ENCODE results near the gene EFNA4.

The EFNA4 gene

DNA sequence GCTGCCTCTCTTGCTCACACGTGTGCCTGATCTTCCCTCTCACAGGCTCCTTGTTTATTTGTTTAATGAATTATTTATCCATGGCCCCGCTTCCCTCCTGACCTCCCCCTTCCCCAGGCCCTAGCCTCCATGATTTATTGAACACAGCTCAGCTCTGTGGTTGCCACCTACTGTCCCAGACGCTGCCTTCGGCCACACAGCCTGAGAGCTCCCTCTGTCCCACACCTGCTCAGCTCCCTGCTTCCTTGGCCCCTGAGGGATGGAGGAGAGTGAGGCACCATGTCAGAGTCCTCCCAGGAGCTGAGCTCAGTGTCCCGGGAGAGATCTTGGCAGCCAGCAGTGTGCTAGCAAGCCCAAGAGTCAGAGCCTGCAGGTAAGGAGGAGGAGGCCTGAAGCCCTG is 12.0 kb downstream of the EFNA4 start:
- no peak for DNase-seq

DNA sequence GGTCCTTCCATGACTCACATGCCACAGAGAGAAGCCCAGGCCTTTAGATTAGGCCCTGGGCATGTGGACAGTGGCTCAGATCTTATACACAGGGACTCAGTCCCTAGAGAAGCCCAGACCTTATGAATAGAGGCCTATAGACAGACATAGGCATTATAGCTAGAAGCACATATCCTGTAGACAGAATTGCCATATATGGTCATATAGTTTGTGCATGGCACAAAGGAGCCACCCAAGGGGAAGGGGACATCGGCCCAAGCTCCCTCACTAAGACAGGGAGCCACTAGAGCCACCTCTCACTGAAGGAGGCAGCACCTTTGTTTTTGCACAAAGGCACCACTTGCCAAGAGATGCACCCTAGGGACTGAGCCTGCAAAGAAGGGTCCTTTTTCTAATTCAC is 12.8 kb downstream of the EFNA4 start:
- no peak for DNase-seq

DNA sequence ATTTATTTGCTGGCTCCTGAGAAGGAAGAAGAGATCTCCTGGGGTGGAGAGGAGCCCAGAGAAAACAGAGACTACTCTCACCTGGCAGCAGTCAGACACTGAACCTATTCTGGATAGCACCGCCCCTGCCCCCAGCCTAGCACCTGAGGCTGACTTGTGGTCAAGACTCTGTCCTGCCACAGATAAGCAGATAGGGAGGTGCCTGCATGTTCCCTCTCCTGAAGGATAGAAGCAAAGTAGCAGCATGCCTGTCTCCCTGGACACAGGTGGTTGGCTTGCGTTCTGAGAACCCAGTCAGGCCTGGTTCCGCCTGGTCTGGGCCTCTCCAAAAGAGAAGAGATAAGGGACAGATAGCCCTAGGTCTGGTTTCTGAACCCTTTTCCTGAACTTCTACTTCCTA is 13.8 kb downstream of the EFNA4 start:
- DNase-seq = no peak

DNA sequence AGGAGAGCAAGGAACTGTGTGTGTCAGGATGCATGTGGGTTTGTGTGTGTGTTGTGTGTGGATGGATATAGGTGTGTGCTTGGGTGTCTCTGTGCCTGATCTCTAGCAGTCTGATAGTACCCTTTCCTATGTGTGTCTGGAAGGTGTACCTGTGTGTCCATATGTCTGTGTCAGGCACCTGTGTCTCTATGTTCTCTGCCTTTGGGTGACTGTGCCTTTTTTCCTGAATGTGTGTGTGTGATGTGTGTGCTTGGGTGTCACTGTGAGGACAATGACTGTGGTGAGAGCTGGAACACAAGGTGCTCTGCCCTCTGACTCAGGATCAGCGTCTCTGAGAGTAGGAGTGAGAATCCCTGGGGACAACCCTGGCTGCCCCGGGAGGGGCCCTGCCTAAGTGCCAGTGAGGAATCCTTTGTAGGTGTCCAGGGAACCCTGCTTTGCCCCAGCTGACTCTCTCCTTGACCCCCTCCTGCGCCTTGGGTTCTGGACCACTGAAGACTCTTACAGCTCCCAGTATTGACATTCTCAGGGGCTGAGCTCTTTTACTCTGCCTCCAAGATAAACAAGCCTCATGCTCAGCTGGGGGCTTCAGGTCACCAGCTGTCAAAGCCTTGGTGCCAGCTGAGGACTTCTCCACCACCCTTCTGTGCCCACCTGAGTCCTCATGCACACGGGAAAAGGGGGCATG is 14.4 kb downstream of the EFNA4 start:
- DNase-seq = no peak

DNA sequence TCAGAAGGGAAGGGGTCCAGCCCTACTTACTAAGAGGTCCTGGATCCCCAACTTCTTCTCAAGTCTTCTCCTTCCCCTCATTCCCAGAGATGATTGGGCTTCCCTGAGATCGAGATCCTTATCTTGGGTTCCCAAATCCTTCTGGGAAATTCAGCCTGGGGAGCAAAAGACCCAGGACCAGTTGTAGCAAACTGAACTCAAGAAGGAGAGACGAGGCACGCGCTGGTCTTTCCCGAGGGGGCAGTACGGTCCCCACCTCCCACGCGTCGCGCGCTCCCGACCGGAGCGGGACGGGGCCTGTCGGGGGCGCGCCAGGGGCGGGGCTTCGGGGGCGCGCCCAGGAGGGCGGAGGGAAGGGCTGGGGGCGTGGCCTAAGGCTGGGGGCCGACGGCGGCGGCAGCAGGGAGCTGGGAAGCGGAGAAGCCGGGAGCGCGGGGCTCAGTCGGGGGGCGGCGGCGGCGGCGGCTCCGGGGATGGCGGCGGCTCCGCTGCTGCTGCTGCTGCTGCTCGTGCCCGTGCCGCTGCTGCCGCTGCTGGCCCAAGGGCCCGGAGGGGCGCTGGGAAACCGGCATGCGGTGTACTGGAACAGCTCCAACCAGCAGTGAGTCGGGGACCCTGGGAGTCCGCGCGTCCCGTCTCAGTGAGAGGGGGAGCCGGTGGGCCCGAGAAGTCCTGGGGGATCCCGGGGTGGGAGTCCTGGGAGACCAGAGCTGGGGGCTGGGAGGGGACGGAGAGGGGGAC is 15.1 kb downstream of the EFNA4 start, which contains the start of gene EFNA3:
Gene EFNA3, plus strand, starts transcription at position 369 of the 741 bp plus-strand sequence. Its CDS starts 105 bp downstream, at position 474.
- peak; percentile 62 for DNase-seq

DNA sequence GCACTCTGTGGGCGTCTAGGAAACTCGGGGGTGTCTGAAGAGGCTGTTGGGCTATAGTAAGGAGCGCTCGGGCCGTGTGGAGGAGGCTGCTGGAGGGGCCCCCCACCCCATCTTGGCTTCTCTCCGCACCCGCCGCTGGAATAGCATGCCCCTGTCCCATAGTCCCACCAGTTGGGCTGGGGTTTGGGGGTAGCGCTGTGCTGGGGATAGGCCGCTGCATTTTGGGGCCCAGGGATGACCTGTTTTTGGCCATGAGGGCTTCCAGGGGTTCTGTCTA is 15.6 kb downstream of the EFNA4 start:
- no peak for DNase-seq

DNA sequence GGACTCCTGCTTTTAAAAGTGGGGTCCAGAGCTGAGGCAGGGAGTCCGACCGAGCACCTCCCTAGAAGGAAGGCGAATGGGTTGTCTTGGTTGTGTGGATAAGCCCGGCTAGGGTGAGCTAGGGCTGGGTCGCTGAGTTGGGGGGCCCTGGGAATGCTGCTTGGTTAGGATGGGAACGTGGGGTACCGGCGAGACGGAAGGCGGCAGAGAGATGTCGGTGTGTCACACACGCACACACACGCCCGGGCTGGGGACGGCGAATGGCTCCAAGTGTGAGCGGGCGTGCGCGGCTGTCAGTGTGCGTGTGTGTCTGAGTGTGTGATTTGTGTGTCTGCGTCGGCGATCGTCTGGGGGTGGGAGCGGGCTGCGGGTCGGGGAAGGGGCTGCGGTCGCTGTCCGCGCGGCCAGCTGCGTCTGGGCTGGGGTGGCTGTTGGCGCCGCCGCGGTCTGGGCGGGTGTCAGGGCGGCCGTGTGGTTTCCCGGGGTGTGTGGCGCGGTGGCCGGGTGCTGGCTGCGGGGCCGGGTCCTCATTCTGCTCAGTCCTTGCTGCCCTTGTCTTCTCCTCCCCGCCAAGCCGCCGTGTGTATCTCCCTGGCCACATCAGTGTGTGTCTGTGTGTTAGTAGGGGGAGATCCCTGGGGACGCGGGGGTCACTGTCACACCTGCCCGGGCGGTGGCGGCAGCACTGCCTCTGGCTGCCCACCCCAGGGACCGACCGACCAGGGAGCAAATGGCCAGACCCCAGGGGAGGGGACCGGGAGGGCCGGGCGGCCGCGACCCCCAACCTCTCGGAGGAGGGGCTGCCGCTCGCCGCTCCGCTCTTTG is 16.2 kb downstream of the EFNA4 start:
- DNase-seq = no peak

DNA sequence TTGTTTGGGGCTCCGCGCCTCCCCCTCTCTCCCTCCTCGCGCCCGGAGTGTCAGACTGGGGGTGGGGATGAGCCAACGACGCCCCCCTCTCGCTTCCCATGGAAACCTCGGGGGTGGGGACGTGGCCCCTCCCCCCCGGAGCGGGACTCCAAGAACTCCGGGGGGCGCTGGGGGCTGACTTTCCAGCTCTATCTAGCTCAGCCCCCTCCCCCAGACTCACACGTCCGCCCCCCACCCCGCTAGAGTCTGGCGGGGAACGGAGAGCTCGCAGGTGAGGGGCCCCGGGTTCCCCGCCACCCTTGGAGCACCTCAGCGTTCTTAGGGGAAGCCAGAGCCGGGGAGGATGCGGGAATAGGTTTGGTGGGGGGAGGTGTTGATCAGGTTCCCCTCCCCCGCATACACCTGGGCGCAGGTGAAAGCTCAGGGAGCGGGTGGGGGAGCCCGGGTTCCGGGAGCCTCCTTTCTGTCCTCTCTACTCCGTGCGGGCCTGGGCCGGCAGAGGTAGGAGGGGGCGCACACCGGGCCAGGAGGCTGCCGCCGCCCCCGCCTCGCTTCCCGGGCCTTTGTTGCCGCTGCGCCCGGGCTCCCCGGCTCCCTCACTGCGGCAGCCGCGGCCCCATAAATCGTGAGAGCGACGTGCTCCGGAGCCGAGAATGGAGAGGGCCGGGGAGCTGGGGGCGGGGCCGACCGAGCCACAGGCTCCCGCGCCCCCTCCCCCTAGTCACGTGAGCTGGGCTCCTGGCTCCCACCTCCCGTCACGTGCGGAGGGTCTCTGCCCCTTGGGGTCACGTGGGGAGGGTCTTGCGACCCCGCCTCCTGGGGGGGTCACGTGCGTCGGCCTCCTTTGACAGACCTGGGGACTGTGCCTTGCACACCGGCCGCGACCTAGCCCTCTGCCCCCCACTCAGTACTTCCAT is 17.0 kb downstream of the EFNA4 start:
- peak; percentile 32 for DNase-seq

DNA sequence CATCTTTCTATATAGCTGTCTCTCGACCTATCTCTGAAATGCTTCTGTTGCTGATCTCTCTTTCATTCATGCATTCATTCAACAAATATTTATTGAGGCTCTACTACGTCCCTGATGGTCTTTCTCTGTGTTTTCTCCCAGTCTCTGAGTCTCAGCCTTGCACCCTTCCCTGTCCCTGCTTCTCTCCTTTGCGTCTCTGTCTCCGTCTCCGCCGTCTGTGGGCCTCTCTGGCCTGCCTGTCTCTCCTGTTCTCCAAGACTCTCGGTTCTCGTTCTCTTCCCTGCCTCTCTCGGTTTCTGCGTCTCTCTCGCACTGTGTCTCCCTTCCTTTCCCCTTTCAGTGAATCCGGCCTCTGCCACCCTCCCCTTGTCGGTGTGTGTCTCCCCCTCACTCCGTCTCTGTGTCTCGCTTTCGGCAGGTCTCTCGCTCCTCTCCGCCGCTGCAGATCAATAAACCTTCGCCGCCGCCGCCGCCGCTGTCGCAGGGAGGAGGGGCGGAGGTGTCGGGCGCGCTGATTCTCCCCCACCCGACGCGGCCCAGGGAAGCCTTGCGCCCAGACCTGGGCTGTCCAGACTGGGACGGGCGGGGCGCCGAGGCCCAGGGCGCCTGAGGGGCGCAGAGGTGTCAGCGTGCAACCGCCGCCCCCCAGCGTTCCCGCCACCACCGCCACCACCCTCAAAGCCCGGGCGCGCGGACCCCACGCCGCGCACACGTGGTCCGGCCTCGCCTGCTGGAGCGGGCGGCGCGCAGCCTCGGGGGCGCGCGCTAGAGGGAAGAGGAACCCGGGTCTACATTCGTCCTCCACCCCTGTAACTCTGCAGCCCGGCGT is 18.1 kb downstream of the EFNA4 start:
- DNase-seq = no peak

DNA sequence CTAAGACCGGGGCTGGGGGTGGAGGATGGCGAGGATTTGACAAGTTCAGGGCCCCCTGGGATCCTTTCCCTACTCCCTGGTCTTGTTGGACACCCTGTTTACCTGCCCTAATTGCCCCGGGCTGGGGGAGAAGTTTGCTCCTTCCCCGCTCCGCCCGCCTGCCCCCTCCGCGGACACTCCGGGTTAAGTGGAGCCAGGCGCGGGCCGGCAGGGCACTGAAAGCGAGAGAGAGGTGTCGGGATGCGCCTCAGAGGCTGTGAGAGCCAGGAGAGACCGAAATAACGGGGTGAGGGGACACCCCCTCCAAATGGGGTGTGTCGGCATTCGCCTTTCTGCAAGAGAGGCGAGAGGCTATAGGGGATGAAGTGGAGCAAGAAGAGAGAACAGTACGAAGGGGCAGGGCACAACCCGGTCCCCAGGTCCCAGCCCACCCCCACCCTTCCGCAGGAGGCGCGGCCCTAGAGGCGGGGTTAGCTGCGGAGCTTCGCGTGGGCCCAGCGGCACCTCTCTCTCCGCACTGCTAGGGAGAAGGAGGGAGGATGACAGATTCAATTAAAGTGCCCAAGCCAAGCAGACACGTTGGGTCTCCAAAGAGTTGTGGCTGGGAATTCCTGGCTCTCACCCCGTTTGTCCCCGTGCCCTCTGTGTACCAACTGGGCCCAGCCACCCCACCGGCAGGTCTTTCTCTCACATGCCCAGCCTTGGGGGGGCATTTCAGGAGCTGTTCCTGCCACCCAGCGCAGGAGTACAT is 18.9 kb downstream of the EFNA4 start:
- no peak for DNase-seq

DNA sequence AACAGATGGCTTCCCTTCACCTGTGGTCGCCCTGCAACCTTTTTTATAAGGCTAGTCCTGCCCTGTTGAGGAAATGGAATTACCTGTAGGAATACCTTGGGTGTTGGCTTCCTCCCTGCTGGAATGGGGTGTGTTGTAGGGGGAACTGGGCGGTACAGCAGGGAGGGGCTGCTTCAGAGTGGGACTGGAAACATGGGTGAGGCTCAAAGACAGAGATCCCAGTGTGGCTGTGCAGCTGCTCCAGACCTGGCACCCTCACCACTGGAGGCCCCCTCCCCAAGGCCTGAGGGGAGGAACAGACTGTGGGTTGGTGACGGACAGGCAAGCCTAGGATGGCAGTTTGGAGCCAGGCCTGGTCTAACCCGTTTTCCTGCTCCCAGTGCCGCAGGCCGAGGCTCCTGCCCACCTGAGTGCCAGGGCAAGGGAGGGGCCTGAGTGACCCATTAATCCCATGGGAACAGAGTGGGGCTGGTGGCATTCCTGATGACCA is 19.6 kb downstream of the EFNA4 start:
- DNase-seq = no peak

DNA sequence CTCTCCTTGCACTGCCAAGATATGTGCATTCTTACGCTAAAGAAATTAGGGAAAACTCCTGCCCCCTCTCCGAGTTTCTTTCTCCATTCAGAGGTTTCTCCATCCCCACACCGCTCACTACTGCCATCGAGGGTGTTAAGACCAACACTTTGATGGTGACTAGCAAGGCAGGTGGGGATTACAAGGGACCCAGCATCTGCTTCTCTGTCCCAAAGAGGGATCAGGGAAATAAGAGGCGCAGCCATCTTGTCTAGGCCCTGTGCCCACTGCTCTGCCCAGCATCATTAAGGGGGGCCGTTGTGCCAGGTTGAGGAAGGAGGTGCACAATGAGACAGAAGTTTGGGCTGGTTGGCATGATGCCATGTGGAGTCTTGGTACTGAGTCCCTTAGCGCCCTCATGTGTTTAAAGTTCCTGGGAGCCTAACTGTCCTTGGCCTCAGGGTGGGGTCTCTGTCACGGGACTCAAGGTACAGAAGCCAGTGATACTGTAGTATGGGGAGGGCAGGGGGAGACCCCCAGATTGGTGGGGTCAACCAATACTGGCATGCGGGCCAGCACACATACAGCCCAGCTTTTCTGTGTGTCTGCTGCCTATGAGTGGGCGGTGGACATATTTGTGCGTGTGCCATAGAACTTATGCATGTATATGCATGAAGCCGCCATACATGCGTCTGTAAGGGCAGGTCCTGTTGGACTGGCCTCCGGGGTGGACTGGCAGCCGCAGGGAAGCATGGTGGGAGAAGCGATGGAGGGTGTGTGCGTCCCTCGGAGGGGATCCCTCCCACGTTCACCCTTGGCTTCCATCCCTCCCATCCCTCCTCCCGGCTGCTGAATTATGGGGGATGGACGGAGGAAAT is 20.6 kb downstream of the EFNA4 start:
- peak; percentile 26 for DNase-seq

DNA sequence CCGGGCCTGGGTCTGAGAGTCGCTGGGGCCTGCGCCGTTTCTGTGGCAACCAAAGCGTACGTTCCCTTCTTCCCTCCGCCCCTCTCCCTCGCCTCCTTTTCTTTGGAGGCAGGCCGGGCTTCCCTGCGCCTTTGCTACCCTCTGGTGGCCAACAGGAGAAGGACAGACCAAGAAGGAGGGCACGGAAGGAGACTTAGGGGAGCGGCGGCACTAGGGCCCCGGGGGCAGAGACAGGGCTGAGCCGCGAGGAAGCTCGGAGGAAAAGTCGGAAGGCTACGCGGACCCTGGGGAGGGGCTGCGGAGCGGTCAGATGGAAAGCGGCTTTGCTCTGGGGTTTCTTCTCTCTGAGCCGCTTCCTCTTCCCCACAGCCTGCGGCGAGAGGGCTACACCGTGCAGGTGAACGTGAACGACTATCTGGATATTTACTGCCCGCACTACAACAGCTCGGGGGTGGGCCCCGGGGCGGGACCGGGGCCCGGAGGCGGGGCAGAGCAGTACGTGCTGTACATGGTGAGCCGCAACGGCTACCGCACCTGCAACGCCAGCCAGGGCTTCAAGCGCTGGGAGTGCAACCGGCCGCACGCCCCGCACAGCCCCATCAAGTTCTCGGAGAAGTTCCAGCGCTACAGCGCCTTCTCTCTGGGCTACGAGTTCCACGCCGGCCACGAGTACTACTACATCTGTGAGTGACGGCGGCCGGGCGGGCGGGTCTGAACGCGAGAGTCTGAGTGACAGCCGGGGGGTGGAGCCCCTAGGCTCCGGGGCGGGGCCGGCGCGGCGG is 21.4 kb downstream of the EFNA4 start:
- peak; percentile 94 for DNase-seq

DNA sequence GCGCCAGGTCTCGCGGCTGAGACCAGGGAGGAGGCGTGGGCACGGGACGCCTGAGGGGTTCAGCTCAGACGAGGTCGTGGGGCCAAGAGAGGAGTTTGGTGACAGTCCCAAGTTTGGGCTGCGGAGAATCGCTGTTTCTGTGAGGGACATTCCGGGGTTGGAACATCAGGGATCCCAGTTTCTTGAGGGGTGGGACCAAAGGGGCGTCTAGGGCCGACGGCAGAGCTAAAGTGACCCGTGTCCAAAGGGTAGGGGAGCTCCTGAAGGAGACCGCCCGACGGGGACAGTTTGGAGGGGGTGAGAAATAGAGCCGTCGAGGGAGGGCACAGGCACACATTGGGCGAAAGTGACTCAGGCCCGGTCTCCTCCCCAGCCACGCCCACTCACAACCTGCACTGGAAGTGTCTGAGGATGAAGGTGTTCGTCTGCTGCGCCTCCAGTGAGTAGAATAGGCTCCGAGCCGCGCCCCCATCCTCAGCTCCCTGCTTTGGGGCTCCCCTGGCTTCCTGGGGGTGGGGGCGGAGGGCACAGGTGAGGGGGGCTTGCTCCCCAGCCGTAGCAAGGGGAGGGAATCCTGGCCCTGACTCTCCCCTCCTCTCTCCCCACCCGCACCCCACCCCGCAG is 22.1 kb downstream of the EFNA4 start:
- DNase-seq = no peak

DNA sequence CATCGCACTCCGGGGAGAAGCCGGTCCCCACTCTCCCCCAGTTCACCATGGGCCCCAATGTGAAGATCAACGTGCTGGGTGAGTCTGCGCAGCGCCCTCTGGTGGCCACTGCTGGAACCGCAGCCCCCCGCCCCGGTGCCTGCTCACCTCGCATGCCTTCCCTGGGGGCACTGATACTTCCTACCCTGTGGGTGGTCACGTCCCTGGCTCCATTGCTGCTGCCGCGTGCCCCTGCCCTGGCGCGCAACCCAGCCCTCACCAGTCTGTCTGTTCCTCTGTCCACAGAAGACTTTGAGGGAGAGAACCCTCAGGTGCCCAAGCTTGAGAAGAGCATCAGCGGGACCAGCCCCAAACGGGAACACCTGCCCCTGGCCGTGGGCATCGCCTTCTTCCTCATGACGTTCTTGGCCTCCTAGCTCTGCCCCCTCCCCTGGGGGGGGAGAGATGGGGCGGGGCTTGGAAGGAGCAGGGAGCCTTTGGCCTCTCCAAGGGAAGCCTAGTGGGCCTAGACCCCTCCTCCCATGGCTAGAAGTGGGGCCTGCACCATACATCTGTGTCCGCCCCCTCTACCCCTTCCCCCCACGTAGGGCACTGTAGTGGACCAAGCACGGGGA is 22.7 kb downstream of the EFNA4 start:
- DNase-seq = peak; percentile 55

DNA sequence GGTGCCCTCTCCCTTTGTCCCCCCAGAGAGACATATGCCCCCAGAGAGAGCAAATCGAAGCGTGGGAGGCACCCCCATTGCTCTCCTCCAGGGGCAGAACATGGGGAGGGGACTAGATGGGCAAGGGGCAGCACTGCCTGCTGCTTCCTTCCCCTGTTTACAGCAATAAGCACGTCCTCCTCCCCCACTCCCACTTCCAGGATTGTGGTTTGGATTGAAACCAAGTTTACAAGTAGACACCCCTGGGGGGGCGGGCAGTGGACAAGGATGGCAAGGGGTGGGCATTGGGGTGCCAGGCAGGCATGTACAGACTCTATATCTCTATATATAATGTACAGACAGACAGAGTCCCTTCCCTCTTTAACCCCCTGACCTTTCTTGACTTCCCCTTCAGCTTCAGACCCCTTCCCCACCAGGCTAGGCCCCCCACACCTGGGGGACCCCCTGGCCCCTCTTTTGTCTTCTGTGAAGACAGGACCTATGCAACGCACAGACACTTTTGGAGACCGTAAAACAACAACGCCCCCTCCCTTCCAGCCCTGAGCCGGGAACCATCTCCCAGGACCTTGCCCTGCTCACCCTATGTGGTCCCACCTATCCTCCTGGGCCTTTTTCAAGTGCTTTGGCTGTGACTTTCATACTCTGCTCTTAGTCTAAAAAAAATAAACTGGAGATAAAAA is 23.5 kb downstream of the EFNA4 start:
- no peak for DNase-seq

Measured in GDM1 (cell line).